HepG2 (cell line): ENCODE results near the gene COL4A3.

Experiments
- CEBPB ChIP-seq: IDR thresholded peaks from 2 replicates; pipeline ENCODE4 v1.6.1; 2011; ENCODE audit warnings: low read depth, low read length, improper control_type of control experiment, borderline replicate concordance
- PCBP1 ChIP-seq: fragments of 200-400 bp; formaldehyde crosslinking; IDR thresholded peaks from 2 replicates; pipeline ENCODE4 v1.6.1; 2017; ENCODE audit warnings: mild to moderate bottlenecking, low read depth, low read length, borderline replicate concordance
- TCF7 ChIP-seq: sonication (generic); IDR thresholded peaks from 2 replicates; pipeline ENCODE4 v1.6.1; 2016; ENCODE audit warnings: antibody characterized with exemption, low read depth
- ZBTB10 ChIP-seq: sonication (generic); formaldehyde crosslinking; IDR thresholded peaks from 2 replicates; pipeline ENCODE4 v1.4.0; 2020; ENCODE audit warnings: missing genetic modification reagents, borderline replicate concordance
- ZBTB26 ChIP-seq: IDR thresholded peaks from 2 replicates; pipeline ENCODE4 v1.6.1; 2016; ENCODE audit warnings: missing compliant biosample characterization, missing genetic modification reagents, borderline replicate concordance
- ZBTB33 ChIP-seq: sonication (generic); formaldehyde crosslinking; IDR thresholded peaks from 2 replicates; pipeline ENCODE4 v1.4.0; 2020; ENCODE audit warnings: missing genetic modification reagents
- ZNF318 ChIP-seq: sonication (generic); formaldehyde crosslinking; IDR thresholded peaks from 2 replicates; pipeline ENCODE4 v1.4.0; 2020; ENCODE audit warnings: mild to moderate bottlenecking, missing genetic modification reagents

- TF ChIP-seq CEBPB (no peak), ZBTB26 (CRISPR knock-in tag) (no peak), PCBP1 (no peak), ZBTB33 (CRISPR knock-in tag) (no peak), ZBTB10 (CRISPR knock-in tag) (no peak), TCF7 (no peak), ZNF318 (CRISPR knock-in tag) (no peak)
These were observed 20.5 kb upstream of the COL4A3 start for GRCh38 chr2:227143895-227144294.
